OCI-LY1 (cell line): ENCODE data around the gene NABP2.

ENCODE experiments used
- CTCF ChIP-seq: fragments of 200-600 bp; sonication (generic), shearing (Covaris generic); IDR thresholded peaks from 2 replicates; pipeline ENCODE4 v1.5.1; 2017; ENCODE audit warnings: mild to moderate bottlenecking, antibody characterized with exemption, low read length, moderate library complexity, mixed read lengths
- EZH2 ChIP-seq: fragments of 200-600 bp; sonication (generic), shearing (Covaris generic); IDR thresholded peaks from 2 replicates; pipeline ENCODE4 v1.8.0; 2017; ENCODE audit warnings: borderline replicate concordance, mixed run types, mild to moderate bottlenecking, antibody characterized with exemption, low read length, moderate library complexity, mixed read lengths

GRCh38 chr12:56236985-56237384 lies 12.8 kb downstream of the NABP2 start:
- TF ChIP-seq CTCF (no peak), EZH2 (no peak)
